SU-DHL-6 (cell line): ENCODE measurements around the gene ZDHHC11B.

Experiments
- H2AFZ ChIP-seq: fragments of 200-600 bp; sonication (generic); 2 replicates; pipeline ENCODE4 v1.6.1; 2014; ENCODE audit warnings: low read depth, mild to moderate bottlenecking, moderate library complexity, mixed read lengths, antibody characterized with exemption, low read length; ENCODE audit not compliant: severe bottlenecking
- H3F3A ChIP-seq: fragments of 200-600 bp; shearing (Covaris generic); 2 replicates; pipeline ENCODE4 v1.6.0; 2016; ENCODE audit warnings: antibody characterized with exemption, mild to moderate bottlenecking; ENCODE audit not compliant: insufficient read depth
- H3K27ac ChIP-seq: fragments of 200-600 bp; sonication (generic); 2 replicates; pipeline ENCODE4 v1.5.1; 2016; ENCODE audit warnings: low read depth, mild to moderate bottlenecking, low read length, moderate library complexity, mixed read lengths
- H3K27me3 ChIP-seq: fragments of 200-600 bp; sonication (generic), shearing (Covaris generic); 2 replicates; pipeline ENCODE4 v1.6.0; 2014; ENCODE audit warnings: mild to moderate bottlenecking, low read length
- H3K36me3 ChIP-seq: fragments of 200-600 bp; sonication (generic); 2 replicates; pipeline ENCODE4 v1.6.1; 2014; ENCODE audit warnings: mild to moderate bottlenecking, low read length, mixed read lengths
- H3K4me2 ChIP-seq: fragments of 300-600, 200-600 bp; shearing (Covaris generic), sonication (generic); 2 replicates; pipeline ENCODE4 v1.6.0; 2014; ENCODE audit warnings: low read length, low read depth, mild to moderate bottlenecking; ENCODE audit not compliant: poor library complexity, severe bottlenecking
- H3K4me3 ChIP-seq: fragments of 200-600 bp; sonication (generic); 2 replicates; pipeline ENCODE4 v1.5.1; 2014; ENCODE audit warnings: antibody characterized with exemption, low read length, mild to moderate bottlenecking, mixed read lengths; ENCODE audit not compliant: insufficient read depth, poor library complexity, severe bottlenecking
- H3K79me2 ChIP-seq: fragments of 200-600 bp; sonication (generic); 2 replicates; pipeline ENCODE4 v1.6.1; 2014; ENCODE audit warnings: mild to moderate bottlenecking, low read length, moderate library complexity; ENCODE audit not compliant: insufficient read depth
- H3K9ac ChIP-seq: fragments of 200-600 bp; sonication (generic); 2 replicates; pipeline ENCODE4 v1.7.0; 2014; ENCODE audit warnings: mild to moderate bottlenecking, low read length
- H3K9me2 ChIP-seq: fragments of 200-600 bp; sonication (generic); replicated peaks from 2 replicates; pipeline ENCODE4 v1.6.1; 2014; ENCODE audit warnings: low read length; ENCODE audit not compliant: insufficient read depth
- H3K9me3 ChIP-seq: fragments of 200-600 bp; sonication (generic); 2 replicates; pipeline ENCODE4 v1.6.1; 2014; ENCODE audit warnings: low read length, mixed read lengths; ENCODE audit not compliant: insufficient read depth
- H4K20me1 ChIP-seq: fragments of 200-600 bp; sonication (generic); 2 replicates; pipeline ENCODE4 v1.6.1; 2014; ENCODE audit warnings: low read depth, mild to moderate bottlenecking, antibody characterized with exemption, low read length, moderate library complexity, mixed read lengths
- CTCF ChIP-seq: fragments of 200-600 bp; sonication (generic); IDR thresholded peaks from one replicate; pipeline ENCODE4 v1.5.1; 2017; ENCODE audit warnings: antibody characterized with exemption, mild to moderate bottlenecking, low read length, moderate library complexity; ENCODE audit not compliant: insufficient read depth, poor library complexity, severe bottlenecking
- EZH2phosphoT487 ChIP-seq: fragments of 200-600 bp; sonication (generic), shearing (Covaris generic); conservative IDR thresholded peaks from 2 replicates; pipeline ENCODE4 v1.6.1; 2018; ENCODE audit warnings: mild to moderate bottlenecking, antibody characterized with exemption, low read length, moderate library complexity, mixed read lengths

ZDHHC11B gene

DNA sequence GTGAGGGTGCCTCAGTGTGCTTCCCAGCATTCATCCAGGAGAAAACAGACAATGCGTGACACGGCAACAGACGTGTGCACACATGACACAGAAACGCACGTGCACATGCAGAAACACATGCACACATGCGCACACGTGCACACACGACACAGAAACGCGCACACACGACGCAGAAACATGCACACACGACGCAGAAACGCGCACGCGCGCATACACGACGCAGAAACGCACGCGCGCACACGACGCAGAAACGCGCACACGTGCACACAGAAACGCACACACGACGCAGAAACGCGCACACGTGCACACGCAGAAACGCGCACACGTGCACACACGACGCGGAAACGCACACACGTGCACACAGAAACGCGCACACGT lies 107.8 kb downstream of the ZDHHC11B start:
- Histone ChIP-seq H3K9ac (no peak overlapping the region), H4K20me1 (no peaks in the 10 kb centered on the region), H3K27me3 (no peaks in the 10 kb centered on the region), H3K79me2 (no peaks in the 10 kb centered on the region), H3K27ac (no peak overlapping the region), H3F3A (no peaks in the 10 kb centered on the region), H3K9me3 (no peaks in the 10 kb centered on the region), H2AFZ (no peak overlapping the region), H3K9me2 (no peaks in the 10 kb centered on the region), H3K36me3 (no peaks in the 10 kb centered on the region), H3K4me2 (no peak overlapping the region), H3K4me3 (no peak overlapping the region)
- TF ChIP-seq CTCF, result no peak
- TF ChIP-seq EZH2phosphoT487, result no peak

GRCh38 chr5:675871-676698 lies 108.4 kb downstream of the ZDHHC11B start:
- H3K4me3 ChIP-seq, result no peak overlapping the region
- H3K27ac ChIP-seq, result no peak overlapping the region
- no peaks in the 10 kb centered on the region for H3K79me2 ChIP-seq
- no peak overlapping the region for H3K9ac ChIP-seq
- no peaks in the 10 kb centered on the region for H3F3A ChIP-seq
- no peaks in the 10 kb centered on the region for H3K27me3 ChIP-seq
- no peaks in the 10 kb centered on the region for H3K9me2 ChIP-seq
- H2AFZ ChIP-seq, result no peak overlapping the region
- no peaks in the 10 kb centered on the region for H3K9me3 ChIP-seq
- no peaks in the 10 kb centered on the region for H4K20me1 ChIP-seq
- no peak overlapping the region for H3K4me2 ChIP-seq
- H3K36me3 ChIP-seq, result no peaks in the 10 kb centered on the region
- TF ChIP-seq CTCF (no peak), EZH2phosphoT487 (no peak)

GRCh38 chr5:675111-675870 lies 109.2 kb downstream of the ZDHHC11B start:
- H3K4me3 ChIP-seq, result no peak overlapping the region
- H3F3A ChIP-seq, result no peaks in the 10 kb centered on the region
- no peaks in the 10 kb centered on the region for H3K36me3 ChIP-seq
- no peak overlapping the region for H3K27ac ChIP-seq
- H4K20me1 ChIP-seq, result no peaks in the 10 kb centered on the region
- no peak overlapping the region for H2AFZ ChIP-seq
- H3K4me2 ChIP-seq, result no peak overlapping the region
- no peak for TF ChIP-seq EZH2phosphoT487
- no peak for TF ChIP-seq CTCF
- no peaks in the 10 kb centered on the region for H3K27me3 ChIP-seq
- H3K9me3 ChIP-seq, result no peaks in the 10 kb centered on the region
- no peaks in the 10 kb centered on the region for H3K9me2 ChIP-seq
- H3K79me2 ChIP-seq, result no peaks in the 10 kb centered on the region
- no peak overlapping the region for H3K9ac ChIP-seq
